ENCODE data around the gene MSI2.

The MSI2 gene

GRCh38 chr17:57271821-57272220 lies 15.5 kb downstream of the MSI2 start:
- DNase-seq = no peak

- DNase-seq = no peak
Observed at GRCh38 chr17:57273490-57273889, 17.2 kb downstream of the MSI2 start.

GRCh38 chr17:57274162-57274561 lies 17.8 kb downstream of the MSI2 start:
- DNase-seq = no peak

GRCh38 chr17:57275071-57275764 lies 18.9 kb downstream of the MSI2 start:
- no peak for DNase-seq

GRCh38 chr17:57276621-57277020 lies 20.3 kb downstream of the MSI2 start:
- no peak for DNase-seq

GRCh38 chr17:57277923-57278604 lies 21.7 kb downstream of the MSI2 start:
- no peak for DNase-seq

- DNase-seq = no peak
Observed at GRCh38 chr17:57278740-57279387, 22.5 kb downstream of the MSI2 start.

- no peak for DNase-seq
Observed at GRCh38 chr17:57279432-57279831, 23.1 kb downstream of the MSI2 start.

- no peak for DNase-seq
Observed at GRCh38 chr17:57281887-57282286, 25.6 kb downstream of the MSI2 start.

- DNase-seq = no peak
Observed at GRCh38 chr17:57282296-57282695, 26.0 kb downstream of the MSI2 start.

- no peak for DNase-seq
Observed at GRCh38 chr17:57283203-57283971, 27.1 kb downstream of the MSI2 start.

- no peak for DNase-seq
Observed at GRCh38 chr17:57284583-57284982, 28.3 kb downstream of the MSI2 start.

- no peak for DNase-seq
Observed at GRCh38 chr17:57284984-57285646, 28.8 kb downstream of the MSI2 start.

GRCh38 chr17:57285701-57286100 lies 29.4 kb downstream of the MSI2 start:
- no peak for DNase-seq

- no peak for DNase-seq
Observed at GRCh38 chr17:57286399-57287105, 30.2 kb downstream of the MSI2 start.

GRCh38 chr17:57288040-57288772 lies 31.9 kb downstream of the MSI2 start:
- DNase-seq = no peak

GRCh38 chr17:57288773-57289121 lies 32.4 kb downstream of the MSI2 start:
- DNase-seq = no peak

GRCh38 chr17:57289130-57289529 lies 32.8 kb downstream of the MSI2 start:
- no peak for DNase-seq

GRCh38 chr17:57289613-57290012 lies 33.3 kb downstream of the MSI2 start:
- no peak for DNase-seq

GRCh38 chr17:57290981-57291380 lies 34.7 kb downstream of the MSI2 start:
- no peak for DNase-seq

GRCh38 chr17:57292091-57292490 lies 35.8 kb downstream of the MSI2 start:
- no peak for DNase-seq

- no peak for DNase-seq
Observed at GRCh38 chr17:57293077-57293476, 36.8 kb downstream of the MSI2 start.
